Activated T-cell treated with anti-CD3 and anti-CD28 coated beads, Interleukin-2, amount 50 U/mL, for 72 hours (primary cell): ENCODE measurements around the gene MSANTD1. TPM values are rescaled to one million over a fixed set of nuclear protein-coding genes. Genes with fewer than 3 reads are reported as not detected.

Source experiments
- ATAC-seq, 2 donors: fragments of 150-1000 bp; cut with Tn5 transposase; replicated peaks in 1 of 2; 2 replicates each; pipeline ENCODE4 v1.10.0; 2021; ENCODE audit warnings: moderate library complexity in 2 of 2, mild to moderate bottlenecking in 1 of 2
- DNase-seq, 2 donors: peaks; one replicate each; pipeline ENCODE4 v3.0.0; 2021 to 2022; ENCODE audit warnings: mixed read lengths in 1 of 2
- H3K27ac Mint-ChIP-seq: one replicate; pipeline ENCODE4 v1.8.0; 2022; ENCODE audit warnings: mild to moderate bottlenecking, moderate library complexity, mixed read lengths
- H3K27me3 Mint-ChIP-seq: one replicate; pipeline ENCODE4 v1.8.0; 2022; ENCODE audit warnings: low read depth, mixed read lengths
- H3K36me3 Mint-ChIP-seq, 2 donors: one replicate each; pipeline ENCODE4 v1.8.0; 2022; ENCODE audit warnings: mixed read lengths in 2 of 2, mild to moderate bottlenecking in 1 of 2; ENCODE audit not compliant: insufficient read depth in 2 of 2
- H3K4me1 Mint-ChIP-seq: one replicate; pipeline ENCODE4 v1.8.0; 2022; ENCODE audit warnings: low read depth, mixed read lengths
- H3K4me3 Mint-ChIP-seq, 2 donors: one replicate each; pipeline ENCODE4 v1.8.0; 2022; ENCODE audit warnings: mild to moderate bottlenecking in 2 of 2, mixed read lengths in 2 of 2, moderate library complexity in 2 of 2
- H3K9me3 Mint-ChIP-seq, 2 donors: one replicate each; pipeline ENCODE4 v1.8.0; 2022; ENCODE audit warnings: mixed read lengths in 2 of 2
- total RNA-seq, 2 donors: library from RNA; stranded (reverse); gene quantifications; one replicate each; pipeline ENCODE4 v1.2.3, GENCODE V29; 2022

Gene MSANTD1
- total RNA-seq, 2 donors from 2014 or later, result 2.4 to 2.5 TPM

GRCh38 chr4:3271131-3271530 lies 22.2 kb downstream of the MSANTD1 start:
- no peak for DNase-seq
- Mint-ChIP-seq H3K4me1 (peaks cover 5% of the 10 kb centered on the region), H3K36me3 (peaks cover 0 to 1% of the 10 kb centered on the region in 2 donors), H3K27me3 (no peaks in the 10 kb centered on the region), H3K27ac (no peak overlapping the region), H3K9me3 (no peaks in the 10 kb centered on the region), H3K4me3 (no peak overlapping the region)
- no peak for ATAC-seq

- no peak for DNase-seq
- Mint-ChIP-seq H3K27me3 (peaks cover 6% of the 10 kb centered on the region), H3K9me3 (peaks cover 0 to 4% of the 10 kb centered on the region in 2 donors), H3K4me1 (peaks cover 5% of the 10 kb centered on the region), H3K4me3 (no peak overlapping the region), H3K27ac (no peak overlapping the region), H3K36me3 (peaks cover 0 to 4% of the 10 kb centered on the region in 2 donors)
- no peak for ATAC-seq
These were observed 28.0 kb downstream of the MSANTD1 start for GRCh38 chr4:3276986-3277385.

DNA sequence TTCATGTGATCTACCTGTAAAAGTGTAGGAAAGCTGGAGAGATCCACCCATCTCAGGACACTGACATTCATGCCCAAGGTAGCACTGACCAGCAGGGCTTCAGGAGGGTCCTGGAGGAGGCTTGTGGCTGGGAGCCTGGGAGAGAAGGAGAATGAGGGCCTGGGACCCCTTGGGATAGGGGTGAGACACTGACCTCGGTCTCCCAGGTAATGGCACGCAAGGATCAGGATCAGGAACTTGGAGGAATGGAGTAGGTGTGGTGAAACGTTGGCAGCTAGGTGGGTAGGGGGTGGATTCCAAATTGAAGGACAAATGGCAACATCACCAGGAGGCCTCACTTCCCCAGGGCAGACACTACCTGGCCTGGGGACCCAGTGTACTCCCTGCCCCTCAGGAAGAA lies 31.5 kb downstream of the MSANTD1 start:
- Mint-ChIP-seq H3K9me3 (peaks cover 0 to 4% of the 10 kb centered on the region in 2 donors), H3K4me3 (no peak overlapping the region), H3K36me3 (peaks cover 0 to 7% of the 10 kb centered on the region in 2 donors), H3K4me1 (no peaks in the 10 kb centered on the region), H3K27ac (no peak overlapping the region), H3K27me3 (peaks cover 6% of the 10 kb centered on the region)
- DNase-seq (no peak), ATAC-seq (no peak)

GRCh38 chr4:3283483-3283882 lies 34.5 kb downstream of the MSANTD1 start:
- Mint-ChIP-seq H3K27me3 (peaks cover 17% of the 10 kb centered on the region), H3K36me3 (peaks cover 0 to 7% of the 10 kb centered on the region in 2 donors), H3K27ac (no peak overlapping the region), H3K4me3 (no peak overlapping the region), H3K4me1 (no peaks in the 10 kb centered on the region), H3K9me3 (peaks cover 0 to 4% of the 10 kb centered on the region in 2 donors)
- no peak for ATAC-seq
- DNase-seq, result no peak

GRCh38 chr4:3283916-3284315 lies 35.0 kb downstream of the MSANTD1 start:
- H3K27ac Mint-ChIP-seq, result no peak overlapping the region

DNA sequence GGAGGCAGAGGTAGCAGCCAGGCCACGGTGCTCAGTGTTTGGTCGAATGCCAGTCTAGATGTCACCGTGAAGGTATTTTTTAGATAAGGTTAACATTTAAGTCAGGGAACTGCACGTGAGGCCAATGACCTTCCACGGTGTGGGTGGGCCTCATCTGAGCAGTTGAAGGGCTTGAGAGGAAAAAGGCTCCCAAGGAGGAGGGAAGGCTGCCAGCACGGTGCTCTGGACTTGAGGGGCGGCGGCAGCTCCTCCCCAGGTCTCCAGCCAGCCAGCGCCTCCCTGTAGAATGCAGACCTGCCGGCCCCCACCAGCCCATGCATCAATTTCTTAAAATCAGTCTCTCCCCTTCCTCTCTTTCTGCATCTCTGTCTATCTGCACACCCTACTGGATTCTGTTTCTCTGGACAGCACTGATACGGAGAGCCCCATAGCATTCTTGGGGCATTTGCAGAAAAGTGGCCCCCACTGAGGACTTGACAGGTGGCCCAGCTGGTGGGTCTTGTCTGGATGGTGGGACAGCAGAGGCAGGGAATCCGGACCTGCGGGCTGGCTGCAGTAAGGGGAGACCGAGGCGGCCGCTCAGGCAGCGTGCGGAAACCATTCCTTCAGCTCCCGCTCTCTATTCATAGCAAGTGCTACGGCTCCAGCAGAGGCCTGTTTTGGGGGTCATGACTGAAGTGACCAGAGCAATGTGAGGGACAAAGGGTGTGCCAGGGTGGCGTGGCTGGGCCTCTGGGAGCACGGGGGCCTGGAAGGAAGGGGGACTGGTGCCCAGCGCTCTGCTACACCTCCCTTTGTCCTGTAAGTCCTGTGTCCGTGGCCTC lies 36.0 kb downstream of the MSANTD1 start:
- peaks cover 20% of the 10 kb centered on the region for H3K27me3 Mint-ChIP-seq
- ATAC-seq (no peak), DNase-seq (no peak)
- no peak overlapping the region for H3K27ac Mint-ChIP-seq
- peaks cover 0 to 5% of the 10 kb centered on the region in 2 donors for H3K36me3 Mint-ChIP-seq
- H3K4me3 Mint-ChIP-seq, result no peak overlapping the region
- peaks cover 0 to 4% of the 10 kb centered on the region in 2 donors for H3K9me3 Mint-ChIP-seq
- H3K4me1 Mint-ChIP-seq, result no peaks in the 10 kb centered on the region

More at GRCh38 chr4:3283916-3284315, 35.0 kb downstream of the MSANTD1 start:
- peaks cover 17% of the 10 kb centered on the region for H3K27me3 Mint-ChIP-seq
- H3K4me3 Mint-ChIP-seq, result no peak overlapping the region
- peaks cover 0 to 4% of the 10 kb centered on the region in 2 donors for H3K9me3 Mint-ChIP-seq
- ATAC-seq (no peak), DNase-seq (no peak)
- no peaks in the 10 kb centered on the region for H3K4me1 Mint-ChIP-seq
- peaks cover 0 to 7% of the 10 kb centered on the region in 2 donors for H3K36me3 Mint-ChIP-seq

DNA sequence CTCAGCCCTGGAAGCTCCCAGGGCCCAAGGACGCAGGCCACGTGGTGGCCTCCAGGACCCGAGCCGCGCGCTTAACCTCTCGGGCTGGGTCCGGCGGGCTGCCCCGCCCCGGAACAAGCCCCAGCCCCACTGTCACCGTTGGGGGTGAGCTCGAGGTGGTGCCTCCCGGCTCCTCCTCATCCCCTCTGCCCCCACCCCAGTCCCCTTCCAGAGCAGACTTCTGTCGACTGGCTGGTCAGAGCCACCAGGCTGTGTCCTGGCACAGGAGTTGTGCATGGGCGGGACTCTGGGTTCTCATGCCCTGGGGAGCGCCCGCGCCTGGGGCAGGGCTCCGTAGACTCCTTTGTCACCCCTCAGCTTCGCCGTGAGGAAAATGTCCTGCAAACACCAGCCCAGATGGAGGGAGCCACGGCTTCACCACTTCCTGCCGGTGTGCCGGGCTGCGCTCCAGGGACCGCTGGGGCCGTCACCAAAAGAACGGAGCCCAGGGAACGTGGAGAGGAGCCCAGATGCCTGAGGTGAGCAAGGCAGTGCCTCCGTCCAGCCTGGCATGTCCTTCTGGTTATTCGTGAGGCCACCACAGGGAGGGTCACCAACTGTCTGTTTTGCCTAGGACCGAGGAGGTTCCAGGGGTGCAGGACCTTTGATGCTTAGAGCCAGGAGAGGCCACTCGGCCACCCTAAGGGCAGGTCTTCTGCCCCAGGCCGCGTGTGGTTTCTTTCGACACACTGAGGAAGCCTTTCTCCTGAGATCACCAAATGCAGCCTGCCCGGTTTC lies 36.8 kb downstream of the MSANTD1 start:
- Mint-ChIP-seq H3K4me1 (no peaks in the 10 kb centered on the region), H3K27me3 (peaks cover 26% of the 10 kb centered on the region), H3K36me3 (peaks cover 0 to 5% of the 10 kb centered on the region in 2 donors), H3K9me3 (peaks cover 0 to 4% of the 10 kb centered on the region in 2 donors), H3K4me3 (no peak overlapping the region), H3K27ac (no peak overlapping the region)
- ATAC-seq, result no peak
- no peak for DNase-seq

DNA sequence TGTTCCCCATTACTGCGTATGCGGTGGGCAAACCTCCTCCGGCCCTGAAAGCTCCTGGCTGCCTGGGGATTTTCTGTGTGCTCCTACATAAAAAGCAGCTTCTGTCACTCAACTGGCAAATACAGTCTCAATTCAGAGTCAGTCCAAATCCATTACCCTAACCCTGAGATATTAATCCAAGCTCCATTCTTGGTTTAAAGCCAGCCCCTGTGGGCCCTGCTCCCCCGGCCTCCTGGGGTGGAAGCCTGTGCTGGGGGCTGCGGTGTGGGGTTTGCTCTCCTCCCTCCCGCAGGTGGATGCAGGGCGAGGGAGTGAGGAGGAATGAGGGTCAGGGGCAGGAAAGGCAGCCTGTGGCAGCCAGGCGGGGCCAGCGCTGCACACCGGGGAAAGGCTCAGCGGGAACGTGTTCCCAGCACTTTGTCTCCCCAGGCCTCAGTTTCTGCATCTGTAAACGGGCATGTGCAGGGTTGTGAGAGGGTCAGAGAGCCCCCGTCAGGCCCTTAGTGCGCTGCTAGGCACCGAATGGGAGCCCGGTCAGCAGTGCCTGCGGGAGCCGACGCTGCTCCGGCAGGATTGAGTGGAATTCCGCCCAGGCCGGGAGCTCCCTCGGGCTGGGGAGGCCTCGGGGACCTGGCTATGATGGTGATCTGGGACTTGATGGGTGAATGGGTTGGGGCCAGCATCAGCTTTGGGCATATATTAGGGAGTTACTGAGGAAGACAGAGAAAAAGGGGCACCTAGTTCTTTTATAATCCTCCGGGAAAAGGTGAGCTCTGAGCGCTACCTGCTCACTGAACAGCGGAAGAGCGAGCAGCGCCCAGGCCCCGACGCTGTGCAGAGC lies 37.6 kb downstream of the MSANTD1 start:
- H3K27me3 Mint-ChIP-seq, result peaks cover 28% of the 10 kb centered on the region
- DNase-seq, result no peak

GRCh38 chr4:3287271-3287971 lies 38.5 kb downstream of the MSANTD1 start:
- Mint-ChIP-seq H3K4me1 (peaks cover 8% of the 10 kb centered on the region), H3K9me3 (no peaks in the 10 kb centered on the region), H3K4me3 (no peak overlapping the region), H3K27me3 (peaks cover 27% of the 10 kb centered on the region), H3K36me3 (peaks cover 0 to 5% of the 10 kb centered on the region in 2 donors), H3K27ac (no peak overlapping the region)
- DNase-seq (no peak), ATAC-seq (no peak)

More for the DNA sequence above, 37.6 kb downstream of the MSANTD1 start:
- Mint-ChIP-seq H3K36me3 (peaks cover 0 to 5% of the 10 kb centered on the region in 2 donors), H3K4me1 (peaks cover 3% of the 10 kb centered on the region), H3K27ac (no peak overlapping the region), H3K9me3 (peaks cover 0 to 4% of the 10 kb centered on the region in 2 donors), H3K4me3 (no peak overlapping the region)
- no peak for ATAC-seq

GRCh38 chr4:3287972-3288570 lies 39.1 kb downstream of the MSANTD1 start:
- DNase-seq (no peak), ATAC-seq (no peak)
- H3K4me3 Mint-ChIP-seq, result no peak overlapping the region
- H3K27ac Mint-ChIP-seq, result no peak overlapping the region
- no peaks in the 10 kb centered on the region for H3K36me3 Mint-ChIP-seq
- peaks cover 8% of the 10 kb centered on the region for H3K4me1 Mint-ChIP-seq
- H3K9me3 Mint-ChIP-seq, result no peaks in the 10 kb centered on the region
- H3K27me3 Mint-ChIP-seq, result peaks cover 27% of the 10 kb centered on the region

GRCh38 chr4:3288571-3289094 lies 39.7 kb downstream of the MSANTD1 start:
- ATAC-seq, result no peak
- Mint-ChIP-seq H3K9me3 (no peaks in the 10 kb centered on the region), H3K27me3 (peaks cover 27% of the 10 kb centered on the region), H3K4me1 (peaks cover 8% of the 10 kb centered on the region), H3K27ac (no peak overlapping the region), H3K36me3 (no peaks in the 10 kb centered on the region), H3K4me3 (no peak overlapping the region)
- DNase-seq, result no peak

DNA sequence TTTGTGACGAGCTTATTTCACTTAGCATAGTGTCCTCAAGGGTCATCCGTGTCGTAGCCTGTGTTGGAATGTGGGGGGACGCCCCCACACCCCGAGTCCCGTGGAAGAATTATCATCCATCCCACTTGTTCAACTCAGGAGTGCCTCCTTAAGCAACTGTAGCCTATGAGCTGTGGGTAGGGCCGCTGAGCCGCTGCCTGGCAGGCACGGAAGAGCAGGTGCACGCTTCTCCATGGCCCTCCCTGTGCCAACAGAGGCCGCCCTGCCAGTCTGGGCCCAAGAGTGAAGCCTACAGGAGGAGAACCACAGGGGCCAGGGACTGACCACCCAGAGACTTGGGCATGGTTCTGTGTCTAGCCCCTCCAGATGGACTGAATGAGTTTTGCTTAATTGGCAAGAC lies 41.5 kb downstream of the MSANTD1 start:
- Mint-ChIP-seq H3K36me3 (no peaks in the 10 kb centered on the region), H3K27me3 (peaks cover 27% of the 10 kb centered on the region), H3K9me3 (no peaks in the 10 kb centered on the region), H3K4me1 (peaks cover 15% of the 10 kb centered on the region), H3K4me3 (no peak overlapping the region), H3K27ac (no peak overlapping the region)
- ATAC-seq (no peak), DNase-seq (no peak)
